Neural cell (in vitro differentiated cells): ENCODE measurements around the gene DLL1. TPM values are rescaled to one million over a fixed set of nuclear protein-coding genes. Genes with fewer than 3 reads are reported as not detected.

ENCODE experiments used
- H2AFZ ChIP-seq: fragments of 200-600, 300-800 bp; sonication (generic), shearing (Covaris generic); 2 replicates; pipeline ENCODE4 v1.6.0; 2014; ENCODE audit warnings: low read depth, mild to moderate bottlenecking, antibody characterized with exemption, low read length, moderate library complexity
- H3F3A ChIP-seq: fragments of 200-600 bp; shearing (Covaris generic); 2 replicates; pipeline ENCODE4 v1.6.1; 2016; ENCODE audit warnings: mild to moderate bottlenecking, moderate library complexity, mixed read lengths, antibody characterized with exemption, low read length; ENCODE audit not compliant: insufficient read depth, poor library complexity, severe bottlenecking
- H3K27ac ChIP-seq: fragments of 200-600, 300-800 bp; sonication (generic), shearing (Covaris generic); 2 replicates; pipeline ENCODE4 v1.5.1; 2014; ENCODE audit warnings: mild to moderate bottlenecking, low read length, moderate library complexity
- H3K27me3 ChIP-seq: fragments of 300-800, 200-600 bp; sonication (generic), shearing (Covaris generic); 2 replicates; pipeline ENCODE4 v1.6.0; 2014; ENCODE audit warnings: mild to moderate bottlenecking, low read depth, low read length, moderate library complexity; ENCODE audit not compliant: insufficient read depth
- H3K36me3 ChIP-seq: fragments of 300-800, 200-600 bp; sonication (generic), shearing (Covaris generic); 2 replicates; pipeline ENCODE4 v1.5.1; 2014; ENCODE audit warnings: mild to moderate bottlenecking, antibody characterized with exemption, low read length, moderate library complexity; ENCODE audit not compliant: insufficient read depth
- H3K4me2 ChIP-seq: fragments of 300-800, 200-600 bp; sonication (generic), shearing (Covaris generic); 2 replicates; pipeline ENCODE4 v1.6.0; 2014; ENCODE audit warnings: mild to moderate bottlenecking, low read length
- H3K4me3 ChIP-seq: fragments of 300-800, 200-600 bp; sonication (generic), shearing (Covaris generic); 2 replicates; pipeline ENCODE4 v1.5.1; 2014; ENCODE audit warnings: mild to moderate bottlenecking, low read length, moderate library complexity
- H3K79me2 ChIP-seq: fragments of 200-600 bp; shearing (Covaris generic); replicated peaks from 2 replicates; pipeline ENCODE4 v1.6.0; 2014; ENCODE audit warnings: mild to moderate bottlenecking, low read length, moderate library complexity; ENCODE audit not compliant: insufficient read depth
- H3K9ac ChIP-seq: fragments of 300-800, 200-600 bp; sonication (generic), shearing (Covaris generic); 2 replicates; pipeline ENCODE4 v1.6.1; 2016; ENCODE audit warnings: mild to moderate bottlenecking, low read length, mixed read lengths
- H3K9me2 ChIP-seq: fragments of 200-600 bp; shearing (Covaris generic); 2 replicates; pipeline ENCODE4 v1.6.1; 2016; ENCODE audit warnings: mild to moderate bottlenecking, low read length, mixed read lengths; ENCODE audit not compliant: insufficient read depth
- H3K9me3 ChIP-seq: fragments of 200-600, 300-800 bp; sonication (generic), shearing (Covaris generic); 2 replicates; pipeline ENCODE4 v1.6.1; 2016; ENCODE audit warnings: mild to moderate bottlenecking, mixed run types, low read length, moderate library complexity, mixed read lengths
- H4K20me1 ChIP-seq: fragments of 200-600 bp; shearing (Covaris generic); 2 replicates; pipeline ENCODE4 v1.6.1; 2016; ENCODE audit warnings: mild to moderate bottlenecking, mixed run types; ENCODE audit not compliant: insufficient read depth
- EP300 ChIP-seq: fragments of 450-650 bp; conservative IDR thresholded peaks from 2 replicates; pipeline ENCODE4 v1.6.1; 2014; ENCODE audit warnings: antibody characterized with exemption, mild to moderate bottlenecking, moderate library complexity; ENCODE audit not compliant: poor library complexity, severe bottlenecking
- EZH2 ChIP-seq: fragments of 200-600, 300-800 bp; shearing (Covaris generic), sonication (generic); IDR thresholded peaks from 2 replicates; pipeline ENCODE4 v1.6.1; 2014; ENCODE audit warnings: antibody characterized with exemption, low read length, borderline replicate concordance, mild to moderate bottlenecking; ENCODE audit not compliant: insufficient read depth, poor library complexity, severe bottlenecking
- MXI1 ChIP-seq: fragments of 450-650 bp; conservative IDR thresholded peaks from 2 replicates; pipeline ENCODE4 v1.6.1; 2014; ENCODE audit warnings: antibody characterized with exemption, mild to moderate bottlenecking; ENCODE audit not compliant: poor library complexity, severe bottlenecking
- POLR2AphosphoS5 ChIP-seq: IDR thresholded peaks from 2 replicates; pipeline ENCODE4 v1.6.1; 2012
- RAD21 ChIP-seq: fragments of 450-650 bp; conservative IDR thresholded peaks from 2 replicates; pipeline ENCODE4 v1.6.1; 2014; ENCODE audit warnings: antibody characterized with exemption, mild to moderate bottlenecking, moderate library complexity
- SMC3 ChIP-seq: fragments of 450-650 bp; conservative IDR thresholded peaks from 2 replicates; pipeline ENCODE4 v1.6.1; 2014; ENCODE audit warnings: antibody characterized with exemption, mild to moderate bottlenecking, moderate library complexity; ENCODE audit not compliant: poor library complexity
- TAF1 ChIP-seq: IDR thresholded peaks from 2 replicates; pipeline ENCODE4 v1.6.1; 2012; ENCODE audit warnings: low read depth
- polyA plus RNA-seq: library from polyadenylated mRNA; depleted of rRNA; stranded (reverse); fragments of >200 nt; gene quantifications from 2 replicates; pipeline ENCODE4 v1.2.3, GENCODE V29; 2014
- TF ChIP-seq, protein P1 (sequence below): fragments of 450-650 bp; IDR thresholded peaks from 2 replicates; pipeline ENCODE4 v1.5.1; 2014; ENCODE audit warnings: antibody characterized with exemption, mild to moderate bottlenecking, moderate library complexity; ENCODE audit not compliant: poor library complexity, severe bottlenecking
- TF ChIP-seq, protein P2 (sequence below): IDR thresholded peaks from 2 replicates; pipeline ENCODE4 v1.6.1; 2012; ENCODE audit warnings: borderline replicate concordance

Gene DLL1
- polyA plus RNA-seq, 1 donor from 2014 or later, result 26.1 TPM

DNA sequence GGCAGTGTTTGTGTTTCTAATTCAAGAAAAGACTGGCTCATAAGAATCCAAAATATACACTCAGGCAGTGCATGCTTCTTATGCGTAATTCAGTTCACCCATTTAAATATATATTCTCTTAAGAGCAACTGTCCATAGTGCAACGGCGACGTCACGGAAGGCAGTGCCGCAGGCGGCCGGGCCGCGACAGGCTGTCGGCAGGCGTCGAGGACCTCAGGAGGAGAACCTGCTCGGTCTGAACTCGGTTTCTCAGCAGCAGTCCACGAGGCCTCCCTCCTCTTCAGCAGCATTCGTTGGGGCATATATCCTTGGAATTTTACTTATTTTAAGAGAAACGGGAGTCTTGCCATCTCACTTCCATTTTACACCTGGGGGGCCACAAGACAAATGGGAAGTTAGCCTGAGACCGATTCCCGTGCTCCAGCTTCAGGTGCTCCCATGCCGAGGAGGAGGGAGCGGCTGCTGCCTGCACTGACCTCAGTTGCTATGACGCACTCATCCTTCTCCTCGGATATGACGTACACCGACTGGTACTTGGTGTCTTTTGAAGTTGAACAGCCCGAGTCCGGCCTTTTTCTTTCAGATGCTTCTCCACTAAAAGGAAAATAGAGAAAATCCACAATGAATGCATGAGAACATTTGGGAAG, 8.2 kb downstream of the DLL1 start:
- peaks cover 3% of the 10 kb centered on the region for H4K20me1 ChIP-seq
- no peaks in the 10 kb centered on the region for H3K27me3 ChIP-seq
- no peaks in the 10 kb centered on the region for H3K9me3 ChIP-seq
- no peak overlapping the region for H3K4me3 ChIP-seq
- no peak overlapping the region for H3K4me2 ChIP-seq
- H2AFZ ChIP-seq, result no peak overlapping the region
- peaks cover 25% of the 10 kb centered on the region for H3K79me2 ChIP-seq
- H3K27ac ChIP-seq, result no peak overlapping the region
- H3K9me2 ChIP-seq, result no peaks in the 10 kb centered on the region
- no peaks in the 10 kb centered on the region for H3K36me3 ChIP-seq
- no peak overlapping the region for H3K9ac ChIP-seq
- no peaks in the 10 kb centered on the region for H3F3A ChIP-seq
- no peak for TF ChIP-seq MXI1
- TF ChIP-seq POLR2AphosphoS5, result no peak
- TF ChIP-seq EP300, result no peak
- no peak for TF ChIP-seq TAF1
- TF ChIP-seq EZH2, result no peak
- TF ChIP-seq RAD21, result no peak
- TF ChIP-seq, protein P1, sequence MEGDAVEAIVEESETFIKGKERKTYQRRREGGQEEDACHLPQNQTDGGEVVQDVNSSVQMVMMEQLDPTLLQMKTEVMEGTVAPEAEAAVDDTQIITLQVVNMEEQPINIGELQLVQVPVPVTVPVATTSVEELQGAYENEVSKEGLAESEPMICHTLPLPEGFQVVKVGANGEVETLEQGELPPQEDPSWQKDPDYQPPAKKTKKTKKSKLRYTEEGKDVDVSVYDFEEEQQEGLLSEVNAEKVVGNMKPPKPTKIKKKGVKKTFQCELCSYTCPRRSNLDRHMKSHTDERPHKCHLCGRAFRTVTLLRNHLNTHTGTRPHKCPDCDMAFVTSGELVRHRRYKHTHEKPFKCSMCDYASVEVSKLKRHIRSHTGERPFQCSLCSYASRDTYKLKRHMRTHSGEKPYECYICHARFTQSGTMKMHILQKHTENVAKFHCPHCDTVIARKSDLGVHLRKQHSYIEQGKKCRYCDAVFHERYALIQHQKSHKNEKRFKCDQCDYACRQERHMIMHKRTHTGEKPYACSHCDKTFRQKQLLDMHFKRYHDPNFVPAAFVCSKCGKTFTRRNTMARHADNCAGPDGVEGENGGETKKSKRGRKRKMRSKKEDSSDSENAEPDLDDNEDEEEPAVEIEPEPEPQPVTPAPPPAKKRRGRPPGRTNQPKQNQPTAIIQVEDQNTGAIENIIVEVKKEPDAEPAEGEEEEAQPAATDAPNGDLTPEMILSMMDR, result no peak
- TF ChIP-seq, protein P2, sequence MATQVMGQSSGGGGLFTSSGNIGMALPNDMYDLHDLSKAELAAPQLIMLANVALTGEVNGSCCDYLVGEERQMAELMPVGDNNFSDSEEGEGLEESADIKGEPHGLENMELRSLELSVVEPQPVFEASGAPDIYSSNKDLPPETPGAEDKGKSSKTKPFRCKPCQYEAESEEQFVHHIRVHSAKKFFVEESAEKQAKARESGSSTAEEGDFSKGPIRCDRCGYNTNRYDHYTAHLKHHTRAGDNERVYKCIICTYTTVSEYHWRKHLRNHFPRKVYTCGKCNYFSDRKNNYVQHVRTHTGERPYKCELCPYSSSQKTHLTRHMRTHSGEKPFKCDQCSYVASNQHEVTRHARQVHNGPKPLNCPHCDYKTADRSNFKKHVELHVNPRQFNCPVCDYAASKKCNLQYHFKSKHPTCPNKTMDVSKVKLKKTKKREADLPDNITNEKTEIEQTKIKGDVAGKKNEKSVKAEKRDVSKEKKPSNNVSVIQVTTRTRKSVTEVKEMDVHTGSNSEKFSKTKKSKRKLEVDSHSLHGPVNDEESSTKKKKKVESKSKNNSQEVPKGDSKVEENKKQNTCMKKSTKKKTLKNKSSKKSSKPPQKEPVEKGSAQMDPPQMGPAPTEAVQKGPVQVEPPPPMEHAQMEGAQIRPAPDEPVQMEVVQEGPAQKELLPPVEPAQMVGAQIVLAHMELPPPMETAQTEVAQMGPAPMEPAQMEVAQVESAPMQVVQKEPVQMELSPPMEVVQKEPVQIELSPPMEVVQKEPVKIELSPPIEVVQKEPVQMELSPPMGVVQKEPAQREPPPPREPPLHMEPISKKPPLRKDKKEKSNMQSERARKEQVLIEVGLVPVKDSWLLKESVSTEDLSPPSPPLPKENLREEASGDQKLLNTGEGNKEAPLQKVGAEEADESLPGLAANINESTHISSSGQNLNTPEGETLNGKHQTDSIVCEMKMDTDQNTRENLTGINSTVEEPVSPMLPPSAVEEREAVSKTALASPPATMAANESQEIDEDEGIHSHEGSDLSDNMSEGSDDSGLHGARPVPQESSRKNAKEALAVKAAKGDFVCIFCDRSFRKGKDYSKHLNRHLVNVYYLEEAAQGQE, result no peak
- no peak for TF ChIP-seq SMC3

DNA sequence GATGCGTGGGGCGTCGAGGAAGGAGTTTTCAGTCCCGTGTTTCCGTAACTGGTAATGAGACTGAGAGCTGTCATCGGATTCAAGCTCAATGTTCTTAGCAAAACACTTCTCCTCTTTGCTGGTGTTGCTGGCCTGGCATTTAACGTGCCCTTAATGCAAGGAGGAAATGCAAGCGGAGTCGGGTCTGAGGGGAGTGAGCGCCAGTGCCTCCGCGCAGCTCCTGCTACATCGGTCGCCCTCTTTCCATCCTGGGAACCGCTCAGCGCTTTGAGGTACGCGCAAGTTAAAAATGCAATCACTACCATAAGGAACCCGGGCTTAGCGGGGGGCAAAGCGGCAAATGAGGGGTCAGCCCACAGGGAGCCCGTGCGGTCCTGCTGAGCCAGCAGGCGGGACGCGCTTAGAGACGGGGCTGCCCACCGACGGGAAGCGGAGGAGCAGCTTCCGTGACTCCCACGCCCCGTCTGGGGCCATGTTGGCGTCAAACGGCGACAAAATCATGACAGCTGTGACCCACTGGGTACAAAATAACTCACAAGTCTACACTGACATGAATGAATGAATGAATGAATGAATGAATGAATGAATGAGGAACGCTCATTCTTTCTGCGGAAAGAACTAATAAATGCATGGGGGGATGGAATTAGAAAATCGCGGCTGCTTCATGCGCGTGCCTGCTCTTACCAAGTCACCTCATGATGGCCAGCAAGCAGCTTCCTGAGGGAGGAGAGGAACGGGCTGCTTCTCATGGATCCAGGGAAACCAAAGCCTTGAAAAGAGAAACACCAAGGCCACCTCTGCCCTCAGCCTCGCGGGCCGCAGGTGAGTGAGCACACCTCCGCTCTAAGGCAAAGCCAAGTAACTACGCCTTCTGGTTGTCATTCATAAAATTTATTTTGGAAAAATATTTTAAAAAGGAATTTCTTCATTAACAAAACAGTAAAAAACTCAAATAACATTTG, 9.3 kb downstream of the DLL1 start:
- H3K79me2 ChIP-seq, result peaks cover 15% of the 10 kb centered on the region
- no peak overlapping the region for H3K9ac ChIP-seq
- no peak overlapping the region for H3K4me2 ChIP-seq
- no peak overlapping the region for H3K4me3 ChIP-seq
- H3F3A ChIP-seq, result no peaks in the 10 kb centered on the region
- H3K9me3 ChIP-seq, result no peaks in the 10 kb centered on the region
- H3K36me3 ChIP-seq, result no peaks in the 10 kb centered on the region
- H3K27me3 ChIP-seq, result no peaks in the 10 kb centered on the region
- no peak overlapping the region for H3K27ac ChIP-seq
- no peaks in the 10 kb centered on the region for H3K9me2 ChIP-seq
- H2AFZ ChIP-seq, result no peak overlapping the region
- TF ChIP-seq RAD21, result no peak
- no peak for TF ChIP-seq TAF1
- TF ChIP-seq POLR2AphosphoS5, result no peak
- TF ChIP-seq MXI1, result no peak
- TF ChIP-seq SMC3, result no peak
- TF ChIP-seq, protein P2, result no peak
- TF ChIP-seq EP300, result no peak
- TF ChIP-seq, protein P1, result no peak
- TF ChIP-seq EZH2, result no peak
- H4K20me1 ChIP-seq, result no peaks in the 10 kb centered on the region
